ENCODE measurements around the gene PDZD2.

DNA sequence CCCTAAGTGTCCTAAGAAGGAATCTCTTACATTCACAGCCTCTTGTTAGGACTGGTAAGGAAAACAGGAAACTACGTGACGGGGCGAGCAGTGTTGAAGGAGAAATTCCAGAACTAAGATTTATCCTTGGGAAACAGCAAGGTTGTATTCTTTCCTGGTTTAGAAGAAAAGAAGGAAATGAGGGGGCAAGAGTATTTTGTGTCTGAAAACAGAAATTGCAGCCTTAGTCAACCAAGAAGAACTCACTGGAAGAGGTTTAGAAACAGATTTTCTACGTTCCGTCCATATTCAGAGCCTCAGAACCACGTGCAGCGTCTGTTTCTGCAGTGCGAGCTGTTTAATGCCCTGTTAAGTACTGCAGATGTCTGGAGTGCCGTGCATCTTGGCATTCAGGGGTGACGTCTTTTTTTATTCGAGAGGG lies 460.0 kb downstream of the PDZD2 start:
- TF ChIP-seq, protein P1, sequence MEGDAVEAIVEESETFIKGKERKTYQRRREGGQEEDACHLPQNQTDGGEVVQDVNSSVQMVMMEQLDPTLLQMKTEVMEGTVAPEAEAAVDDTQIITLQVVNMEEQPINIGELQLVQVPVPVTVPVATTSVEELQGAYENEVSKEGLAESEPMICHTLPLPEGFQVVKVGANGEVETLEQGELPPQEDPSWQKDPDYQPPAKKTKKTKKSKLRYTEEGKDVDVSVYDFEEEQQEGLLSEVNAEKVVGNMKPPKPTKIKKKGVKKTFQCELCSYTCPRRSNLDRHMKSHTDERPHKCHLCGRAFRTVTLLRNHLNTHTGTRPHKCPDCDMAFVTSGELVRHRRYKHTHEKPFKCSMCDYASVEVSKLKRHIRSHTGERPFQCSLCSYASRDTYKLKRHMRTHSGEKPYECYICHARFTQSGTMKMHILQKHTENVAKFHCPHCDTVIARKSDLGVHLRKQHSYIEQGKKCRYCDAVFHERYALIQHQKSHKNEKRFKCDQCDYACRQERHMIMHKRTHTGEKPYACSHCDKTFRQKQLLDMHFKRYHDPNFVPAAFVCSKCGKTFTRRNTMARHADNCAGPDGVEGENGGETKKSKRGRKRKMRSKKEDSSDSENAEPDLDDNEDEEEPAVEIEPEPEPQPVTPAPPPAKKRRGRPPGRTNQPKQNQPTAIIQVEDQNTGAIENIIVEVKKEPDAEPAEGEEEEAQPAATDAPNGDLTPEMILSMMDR (IDR thresholded peaks at IDR 0.05), result no peak
- no peak for TF ChIP-seq POLR2A (IDR thresholded peaks at IDR 0.05)
